NCI-H748 (cell line): ENCODE measurements around the gene DUSP2.
A peak's percentile ranks its signal among the peaks of the same experiment; 100 is the strongest.
"Not testable (repeated sequence)": the region's sequence is repeated elsewhere in the genome, so short reads cannot be mapped to it uniquely, and the experiment has no call there.

ENCODE experiments used
- DNase-seq: peaks from one replicate; lab custom pipeline; 2025; ENCODE audit not compliant: unreplicated experiment; lab: John Stamatoyannopoulos, UW

The DUSP2 gene

GRCh38 chr2:96148410-96149217 is 3.4 kb upstream of the DUSP2 start:
- no peak for DNase-seq

- DNase-seq: no peak
These were observed 2.5 kb upstream of the DUSP2 start for GRCh38 chr2:96147593-96148201.

- no peak for DNase-seq
These were observed 1.8 kb upstream of the DUSP2 start for GRCh38 chr2:96146881-96147592.

GRCh38 chr2:96146153-96146880 is 1.1 kb upstream of the DUSP2 start:
- DNase-seq: no peak

- DNase-seq: no peak
These were observed 560 bp upstream of the DUSP2 start for GRCh38 chr2:96145848-96146152.

- no peak for DNase-seq
These were observed 682 bp downstream of the DUSP2 start for GRCh38 chr2:96144481-96145035.

- peak; percentile 50 for DNase-seq
These were observed 1.3 kb downstream of the DUSP2 start for GRCh38 chr2:96143848-96144480.

- no peak for DNase-seq
These were observed 1.9 kb downstream of the DUSP2 start for GRCh38 chr2:96143231-96143847.

GRCh38 chr2:96142217-96143113 is 2.8 kb downstream of the DUSP2 start:
- DNase-seq: no peak

- not testable (repeated sequence) for DNase-seq
These were observed 3.6 kb downstream of the DUSP2 start for GRCh38 chr2:96141624-96141967.

- no peak for DNase-seq
These were observed 4.2 kb downstream of the DUSP2 start for GRCh38 chr2:96140941-96141623.

- no peak for DNase-seq
These were observed 6.0 kb downstream of the DUSP2 start for GRCh38 chr2:96139181-96139758.

- DNase-seq: peak; percentile 86
These were observed 6.8 kb downstream of the DUSP2 start, which contains the start of gene ASTL for GRCh38 chr2:96138179-96139145. Gene ASTL, minus strand, starts transcription at chr2:96138502. Its CDS starts 66 bp downstream, at chr2:96138436.

- no peak for DNase-seq
These were observed 7.7 kb downstream of the DUSP2 start for GRCh38 chr2:96137321-96138178.

- DNase-seq: peak; percentile 1
These were observed 9.0 kb downstream of the DUSP2 start for GRCh38 chr2:96136129-96136720.

GRCh38 chr2:96135621-96136020 is 9.6 kb downstream of the DUSP2 start:
- DNase-seq: no peak
